CD4-positive, CD25-positive, alpha-beta regulatory T cell (primary cell): ENCODE data around the gene WSCD1. TPM values are rescaled to one million over a fixed set of nuclear protein-coding genes. Genes with fewer than 3 reads are reported as not detected.

Experiments used
- ATAC-seq, 2 donors: fragments of 150-1000 bp; cut with Tn5 transposase; one replicate each; pipeline ENCODE4 v1.10.0; 2021; ENCODE audit warnings: low read depth in 2 of 2, moderate number of reproducible peaks in 2 of 2, moderate library complexity in 1 of 2
- DNase-seq, 3 donors: peaks; one replicate each; pipeline versions ENCODE4 v3.0.0 to v3.0.0-alpha.2; 2012 to 2022; ENCODE audit warnings: mixed read lengths in 1 of 3
- H3K27ac ChIP-seq: one replicate; pipeline ENCODE4 v1.7.0; 2013; ENCODE audit warnings: mild to moderate bottlenecking, low read length; ENCODE audit not compliant: insufficient read depth, poor library complexity, severe bottlenecking
- H3K27me3 ChIP-seq: one replicate; pipeline ENCODE4 v1.7.0; 2013; ENCODE audit warnings: low read length; ENCODE audit not compliant: control insufficient read depth, insufficient read depth
- H3K36me3 ChIP-seq: one replicate; pipeline ENCODE4 v1.7.0; 2013; ENCODE audit warnings: mild to moderate bottlenecking, low read length, moderate library complexity; ENCODE audit not compliant: control insufficient read depth, insufficient read depth
- H3K4me1 ChIP-seq: 2 replicates; pipeline ENCODE4 v1.7.0; 2013; ENCODE audit warnings: mild to moderate bottlenecking, low read length; ENCODE audit not compliant: insufficient read depth, control insufficient read depth, poor library complexity, severe bottlenecking
- H3K4me3 ChIP-seq: one replicate; pipeline ENCODE4 v1.7.0; 2013; ENCODE audit warnings: low read depth, mild to moderate bottlenecking, low read length, moderate library complexity
- H3K9me3 ChIP-seq, 2 experiments: 1 replicate in 1 of 2; 2 replicates in 1 of 2; pipeline ENCODE4 v1.7.0; 2013; ENCODE audit warnings: low read length in 2 of 2, mild to moderate bottlenecking in 1 of 2, moderate library complexity in 1 of 2; ENCODE audit not compliant: control insufficient read depth in 2 of 2
- H3K27ac Mint-ChIP-seq, 3 donors: one replicate each; pipeline ENCODE4 v1.8.0; 2020 to 2022; ENCODE audit warnings: mild to moderate bottlenecking in 3 of 3, mixed read lengths in 3 of 3, moderate library complexity in 2 of 3
- H3K27me3 Mint-ChIP-seq: one replicate; pipeline ENCODE4 v1.8.0; 2022; ENCODE audit warnings: mild to moderate bottlenecking, mixed read lengths
- H3K36me3 Mint-ChIP-seq: one replicate; pipeline ENCODE4 v1.8.0; 2020; ENCODE audit warnings: mixed read lengths
- H3K4me1 Mint-ChIP-seq, 4 donors: one replicate each; pipeline ENCODE4 v1.8.0; 2020 to 2022; ENCODE audit warnings: mixed read lengths in 4 of 4, mild to moderate bottlenecking in 1 of 4
- H3K4me3 Mint-ChIP-seq, 4 donors: one replicate each; pipeline ENCODE4 v1.8.0; 2020 to 2022; ENCODE audit warnings: mild to moderate bottlenecking in 4 of 4, mixed read lengths in 4 of 4, moderate library complexity in 3 of 4
- H3K9me3 Mint-ChIP-seq, 7 donors: one replicate each; pipeline ENCODE4 v1.8.0; 2020 to 2022; ENCODE audit warnings: mixed read lengths in 7 of 7, mild to moderate bottlenecking in 3 of 7, moderate library complexity in 2 of 7
- polyA plus RNA-seq, 4 donors: library from polyadenylated mRNA; unstranded; fragments of 300-500 nt; fragmentation: Illumina TruSeq; gene quantifications; one replicate each; pipeline ENCODE4 v1.2.3, GENCODE V29; 2021
- total RNA-seq: library from RNA; stranded (reverse); gene quantifications from one replicate; pipeline ENCODE4 v1.2.3, GENCODE V29; 2022

Gene WSCD1
- total and polyA plus RNA-seq, 5 donors from 2014 or later: not detected

GRCh38 chr17:6072157-6072556 lies 2.0 kb downstream of the WSCD1 start:
- H3K4me3 Mint-ChIP-seq: peak overlapping the region in 1 of 4 donors; percentile 47

GRCh38 chr17:6072611-6073010 lies 2.4 kb downstream of the WSCD1 start:
- Histone ChIP-seq H3K27ac (no peak overlapping the region), H3K4me1 (no peaks in the 10 kb centered on the region), H3K27me3 (peaks cover 12% of the 10 kb centered on the region), H3K36me3 (no peaks in the 10 kb centered on the region), H3K9me3 (no peaks in the 10 kb centered on the region), H3K4me3 (no peak overlapping the region)
- Mint-ChIP-seq H3K9me3 (no peaks in the 10 kb centered on the region), H3K4me1 (peaks cover 0 to 19% (median 8%) of the 10 kb centered on the region in 4 donors), H3K27me3 (peaks cover 62% of the 10 kb centered on the region), H3K4me3 (peak overlapping the region in 1 of 4 donors; percentile 54), H3K27ac (no peak overlapping the region), H3K36me3 (no peaks in the 10 kb centered on the region)
- DNase-seq (no peak), ATAC-seq (no peak)

More at GRCh38 chr17:6072157-6072556, 2.0 kb downstream of the WSCD1 start:
- no peaks in the 10 kb centered on the region for H3K4me1 ChIP-seq
- no peak overlapping the region for H3K27ac Mint-ChIP-seq
- H3K36me3 Mint-ChIP-seq: no peaks in the 10 kb centered on the region
- no peaks in the 10 kb centered on the region for H3K9me3 Mint-ChIP-seq
- H3K27ac ChIP-seq: no peak overlapping the region
- H3K36me3 ChIP-seq: no peaks in the 10 kb centered on the region
- H3K4me3 ChIP-seq: no peak overlapping the region
- H3K27me3 Mint-ChIP-seq: peaks cover 67% of the 10 kb centered on the region
- no peaks in the 10 kb centered on the region for H3K9me3 ChIP-seq
- H3K4me1 Mint-ChIP-seq: peaks cover 0 to 19% (median 8%) of the 10 kb centered on the region in 4 donors
- no peak for ATAC-seq
- DNase-seq: no peak
- peaks cover 12% of the 10 kb centered on the region for H3K27me3 ChIP-seq

GRCh38 chr17:6073620-6074019 lies 3.4 kb downstream of the WSCD1 start:
- ATAC-seq: no peak
- Mint-ChIP-seq H3K4me1 (peaks cover 0 to 19% (median 8%) of the 10 kb centered on the region in 4 donors), H3K36me3 (no peaks in the 10 kb centered on the region), H3K27ac (no peak overlapping the region), H3K27me3 (peaks cover 53% of the 10 kb centered on the region), H3K4me3 (no peak overlapping the region), H3K9me3 (no peaks in the 10 kb centered on the region)
- H3K4me1 ChIP-seq: no peaks in the 10 kb centered on the region
- DNase-seq: no peak
- no peaks in the 10 kb centered on the region for H3K36me3 ChIP-seq
- H3K27ac ChIP-seq: no peak overlapping the region
- peaks cover 7% of the 10 kb centered on the region for H3K27me3 ChIP-seq
- H3K4me3 ChIP-seq: no peak overlapping the region
- H3K9me3 ChIP-seq: no peaks in the 10 kb centered on the region

GRCh38 chr17:6075050-6075449 lies 4.9 kb downstream of the WSCD1 start:
- ATAC-seq: no peak
- H3K27me3 Mint-ChIP-seq: peaks cover 39% of the 10 kb centered on the region
- Histone ChIP-seq H3K4me1 (no peaks in the 10 kb centered on the region), H3K9me3 (no peaks in the 10 kb centered on the region), H3K36me3 (no peaks in the 10 kb centered on the region), H3K27me3 (no peaks in the 10 kb centered on the region), H3K4me3 (no peak overlapping the region), H3K27ac (no peak overlapping the region)
- no peak overlapping the region for H3K4me3 Mint-ChIP-seq
- H3K9me3 Mint-ChIP-seq: no peaks in the 10 kb centered on the region
- H3K4me1 Mint-ChIP-seq: peaks cover 0 to 8% (median 0%) of the 10 kb centered on the region in 4 donors
- no peak overlapping the region for H3K27ac Mint-ChIP-seq
- DNase-seq: no peak
- H3K36me3 Mint-ChIP-seq: no peaks in the 10 kb centered on the region

- H3K9me3 ChIP-seq: no peaks in the 10 kb centered on the region
- ATAC-seq (no peak), DNase-seq (no peak)
- H3K4me1 ChIP-seq: no peaks in the 10 kb centered on the region
- H3K27me3 ChIP-seq: no peaks in the 10 kb centered on the region
- no peaks in the 10 kb centered on the region for H3K36me3 ChIP-seq
- Mint-ChIP-seq H3K27me3 (peaks cover 38% of the 10 kb centered on the region), H3K4me3 (no peak overlapping the region), H3K4me1 (peaks cover 0 to 8% (median 0%) of the 10 kb centered on the region in 4 donors), H3K9me3 (no peaks in the 10 kb centered on the region), H3K36me3 (no peaks in the 10 kb centered on the region), H3K27ac (peak overlapping the region in 1 of 3 donors; percentile 66)
- H3K4me3 ChIP-seq: no peak overlapping the region
- no peak overlapping the region for H3K27ac ChIP-seq
Measured at GRCh38 chr17:6075845-6076244, 5.7 kb downstream of the WSCD1 start.

GRCh38 chr17:6077752-6078151 lies 7.6 kb downstream of the WSCD1 start:
- no peak overlapping the region for H3K4me3 ChIP-seq
- no peak for DNase-seq
- H3K27ac Mint-ChIP-seq: no peak overlapping the region
- H3K4me1 ChIP-seq: no peaks in the 10 kb centered on the region
- H3K4me1 Mint-ChIP-seq: no peaks in the 10 kb centered on the region
- ATAC-seq: no peak
- H3K36me3 Mint-ChIP-seq: no peaks in the 10 kb centered on the region
- no peaks in the 10 kb centered on the region for H3K9me3 Mint-ChIP-seq
- H3K4me3 Mint-ChIP-seq: no peak overlapping the region
- no peaks in the 10 kb centered on the region for H3K36me3 ChIP-seq
- no peaks in the 10 kb centered on the region for H3K9me3 ChIP-seq
- H3K27me3 ChIP-seq: no peaks in the 10 kb centered on the region
- H3K27ac ChIP-seq: no peak overlapping the region
- peaks cover 24% of the 10 kb centered on the region for H3K27me3 Mint-ChIP-seq

GRCh38 chr17:6078458-6078871 lies 8.3 kb downstream of the WSCD1 start:
- H3K36me3 Mint-ChIP-seq: no peaks in the 10 kb centered on the region
- H3K27ac Mint-ChIP-seq: no peak overlapping the region
- Histone ChIP-seq H3K27ac (no peak overlapping the region), H3K9me3 (no peaks in the 10 kb centered on the region), H3K4me1 (no peaks in the 10 kb centered on the region), H3K4me3 (no peak overlapping the region), H3K27me3 (no peaks in the 10 kb centered on the region), H3K36me3 (no peaks in the 10 kb centered on the region)
- H3K27me3 Mint-ChIP-seq: peaks cover 20% of the 10 kb centered on the region
- DNase-seq (no peak), ATAC-seq (no peak)
- no peak overlapping the region for H3K4me3 Mint-ChIP-seq
- H3K4me1 Mint-ChIP-seq: no peaks in the 10 kb centered on the region
- H3K9me3 Mint-ChIP-seq: no peaks in the 10 kb centered on the region

- Mint-ChIP-seq H3K4me1 (no peaks in the 10 kb centered on the region), H3K4me3 (no peak overlapping the region), H3K9me3 (no peaks in the 10 kb centered on the region), H3K27ac (no peak overlapping the region), H3K27me3 (peaks cover 15% of the 10 kb centered on the region), H3K36me3 (no peaks in the 10 kb centered on the region)
- ATAC-seq (no peak), DNase-seq (no peak)
- H3K27ac ChIP-seq: no peak overlapping the region
- H3K4me1 ChIP-seq: no peaks in the 10 kb centered on the region
- H3K9me3 ChIP-seq: no peaks in the 10 kb centered on the region
- H3K36me3 ChIP-seq: no peaks in the 10 kb centered on the region
- no peak overlapping the region for H3K4me3 ChIP-seq
- no peaks in the 10 kb centered on the region for H3K27me3 ChIP-seq
Measured at GRCh38 chr17:6079155-6079888, 9.1 kb downstream of the WSCD1 start.
